ENCODE results near the gene SYNPR.

Gene SYNPR

GRCh38 chr3:63441262-63441661 lies 163.2 kb downstream of the SYNPR start:
- no peaks in the 10 kb centered on the region for H3K36me3 ChIP-seq (ENCODE audit: insufficient read depth, low read length)
- no peak overlapping the region for H3K27ac ChIP-seq (ENCODE audit: low read depth, low read length)
- H3K27me3 ChIP-seq (ENCODE audit: control insufficient read depth in 1 of 2, insufficient read depth in 2 of 2, low read length in 2 of 2): no peaks in the 10 kb centered on the region
- H3K9me3 ChIP-seq (ENCODE audit: low read length): no peaks in the 10 kb centered on the region
- no peak overlapping the region for H3K9ac ChIP-seq (ENCODE audit: low read length)
- no peak overlapping the region for H3K4me3 ChIP-seq (ENCODE audit: low read depth in 1 of 2, low read length in 2 of 2)
- no peaks in the 10 kb centered on the region for H3K4me1 ChIP-seq (ENCODE audit: insufficient read depth, low read length)

- H3K9ac ChIP-seq (ENCODE audit: low read length): no peak overlapping the region
- H3K36me3 ChIP-seq (ENCODE audit: insufficient read depth, low read length): no peaks in the 10 kb centered on the region
- no peaks in the 10 kb centered on the region for H3K27me3 ChIP-seq (ENCODE audit: control insufficient read depth in 1 of 2, insufficient read depth in 2 of 2, low read length in 2 of 2)
- no peak overlapping the region for H3K27ac ChIP-seq (ENCODE audit: low read depth, low read length)
- H3K4me3 ChIP-seq (ENCODE audit: low read depth in 1 of 2, low read length in 2 of 2): no peak overlapping the region
- no peaks in the 10 kb centered on the region for H3K4me1 ChIP-seq (ENCODE audit: insufficient read depth, low read length)
- H3K9me3 ChIP-seq (ENCODE audit: low read length): no peaks in the 10 kb centered on the region
These were observed 164.8 kb downstream of the SYNPR start for GRCh38 chr3:63442918-63443317.

DNA sequence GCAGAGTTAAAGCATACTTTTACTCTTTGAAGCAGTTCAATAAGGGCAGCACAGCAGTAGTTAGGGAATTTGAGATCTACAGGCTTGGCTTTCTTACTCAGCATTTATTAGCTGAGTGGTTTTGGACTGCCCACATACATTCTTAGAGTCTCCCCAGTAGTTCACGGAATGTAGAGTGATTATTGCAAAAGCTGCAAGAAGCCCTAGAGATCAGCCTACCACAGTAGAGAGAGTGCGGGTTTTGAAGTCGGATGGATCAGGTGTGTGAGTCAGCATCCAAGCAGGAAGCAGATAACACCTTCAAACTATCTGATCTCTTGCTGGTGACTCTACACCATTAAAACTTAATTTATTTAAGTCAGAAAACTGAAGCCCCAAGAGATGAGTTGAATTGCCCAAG lies 171.9 kb downstream of the SYNPR start:
- Histone ChIP-seq H3K36me3 (ENCODE audit: insufficient read depth, low read length) (no peaks in the 10 kb centered on the region), H3K9ac (ENCODE audit: low read length) (no peak overlapping the region), H3K4me1 (ENCODE audit: insufficient read depth, low read length) (no peaks in the 10 kb centered on the region), H3K4me3 (ENCODE audit: low read depth in 1 of 2, low read length in 2 of 2) (no peak overlapping the region), H3K27ac (ENCODE audit: low read depth, low read length) (no peak overlapping the region), H3K9me3 (ENCODE audit: low read length) (no peaks in the 10 kb centered on the region), H3K27me3 (ENCODE audit: control insufficient read depth in 1 of 2, insufficient read depth in 2 of 2, low read length in 2 of 2) (no peaks in the 10 kb centered on the region)

- Histone ChIP-seq H3K9ac (ENCODE audit: low read length) (no peak overlapping the region), H3K27ac (ENCODE audit: low read depth, low read length) (no peak overlapping the region), H3K4me3 (ENCODE audit: low read depth in 1 of 2, low read length in 2 of 2) (no peak overlapping the region), H3K4me1 (ENCODE audit: insufficient read depth, low read length) (no peaks in the 10 kb centered on the region), H3K9me3 (ENCODE audit: low read length) (no peaks in the 10 kb centered on the region), H3K36me3 (ENCODE audit: insufficient read depth, low read length) (no peaks in the 10 kb centered on the region), H3K27me3 (ENCODE audit: control insufficient read depth in 1 of 2, insufficient read depth in 2 of 2, low read length in 2 of 2) (no peaks in the 10 kb centered on the region)
These were observed 172.7 kb downstream of the SYNPR start for GRCh38 chr3:63450634-63451363.

GRCh38 chr3:63456901-63457300 lies 178.8 kb downstream of the SYNPR start:
- Histone ChIP-seq H3K9me3 (ENCODE audit: low read length) (no peaks in the 10 kb centered on the region), H3K36me3 (ENCODE audit: insufficient read depth, low read length) (no peaks in the 10 kb centered on the region), H3K9ac (ENCODE audit: low read length) (no peak overlapping the region), H3K4me3 (ENCODE audit: low read depth in 1 of 2, low read length in 2 of 2) (no peak overlapping the region), H3K27ac (ENCODE audit: low read depth, low read length) (no peak overlapping the region), H3K27me3 (ENCODE audit: control insufficient read depth in 1 of 2, insufficient read depth in 2 of 2, low read length in 2 of 2) (no peaks in the 10 kb centered on the region), H3K4me1 (ENCODE audit: insufficient read depth, low read length) (no peaks in the 10 kb centered on the region)

- Histone ChIP-seq H3K36me3 (ENCODE audit: insufficient read depth, low read length) (no peaks in the 10 kb centered on the region), H3K27ac (ENCODE audit: low read depth, low read length) (no peak overlapping the region), H3K9ac (ENCODE audit: low read length) (no peak overlapping the region), H3K9me3 (ENCODE audit: low read length) (no peaks in the 10 kb centered on the region), H3K4me3 (ENCODE audit: low read depth in 1 of 2, low read length in 2 of 2) (no peak overlapping the region), H3K4me1 (ENCODE audit: insufficient read depth, low read length) (no peaks in the 10 kb centered on the region), H3K27me3 (ENCODE audit: control insufficient read depth in 1 of 2, insufficient read depth in 2 of 2, low read length in 2 of 2) (no peaks in the 10 kb centered on the region)
These were observed 180.3 kb downstream of the SYNPR start for GRCh38 chr3:63458405-63458804.

DNA sequence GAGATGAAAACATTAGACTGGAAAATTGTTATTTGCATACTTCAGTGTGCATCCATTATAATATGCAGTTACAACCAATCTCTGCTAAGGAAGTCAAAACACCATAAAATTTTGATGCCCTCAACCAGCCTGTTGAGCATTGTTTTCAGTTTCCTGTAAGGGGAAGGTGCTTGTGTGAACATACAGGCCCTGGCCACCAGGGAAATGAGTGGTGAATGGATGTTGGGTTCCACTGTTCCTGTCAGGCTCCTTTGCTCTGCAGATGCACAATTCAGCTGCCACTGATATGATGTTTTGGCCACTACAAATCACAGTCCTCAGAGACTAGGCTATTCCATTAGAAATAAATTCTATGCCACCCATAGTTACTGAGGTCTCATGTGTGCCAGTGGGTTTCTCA lies 184.6 kb downstream of the SYNPR start:
- H3K4me3 ChIP-seq (ENCODE audit: low read depth in 1 of 2, low read length in 2 of 2): no peak overlapping the region

GRCh38 chr3:63467392-63467791 lies 189.3 kb downstream of the SYNPR start:
- Histone ChIP-seq H3K4me3 (ENCODE audit: low read depth in 1 of 2, low read length in 2 of 2) (no peak overlapping the region), H3K27me3 (ENCODE audit: control insufficient read depth in 1 of 2, insufficient read depth in 2 of 2, low read length in 2 of 2) (no peaks in the 10 kb centered on the region), H3K27ac (ENCODE audit: low read depth, low read length) (no peak overlapping the region), H3K36me3 (ENCODE audit: insufficient read depth, low read length) (no peaks in the 10 kb centered on the region), H3K9ac (ENCODE audit: low read length) (no peak overlapping the region), H3K4me1 (ENCODE audit: insufficient read depth, low read length) (no peaks in the 10 kb centered on the region), H3K9me3 (ENCODE audit: low read length) (no peaks in the 10 kb centered on the region)

More for the DNA sequence above, 184.6 kb downstream of the SYNPR start:
- Histone ChIP-seq H3K36me3 (ENCODE audit: insufficient read depth, low read length) (no peaks in the 10 kb centered on the region), H3K9me3 (ENCODE audit: low read length) (no peaks in the 10 kb centered on the region), H3K9ac (ENCODE audit: low read length) (no peak overlapping the region), H3K27ac (ENCODE audit: low read depth, low read length) (no peak overlapping the region), H3K4me1 (ENCODE audit: insufficient read depth, low read length) (no peaks in the 10 kb centered on the region), H3K27me3 (ENCODE audit: control insufficient read depth in 1 of 2, insufficient read depth in 2 of 2, low read length in 2 of 2) (no peaks in the 10 kb centered on the region)

DNA sequence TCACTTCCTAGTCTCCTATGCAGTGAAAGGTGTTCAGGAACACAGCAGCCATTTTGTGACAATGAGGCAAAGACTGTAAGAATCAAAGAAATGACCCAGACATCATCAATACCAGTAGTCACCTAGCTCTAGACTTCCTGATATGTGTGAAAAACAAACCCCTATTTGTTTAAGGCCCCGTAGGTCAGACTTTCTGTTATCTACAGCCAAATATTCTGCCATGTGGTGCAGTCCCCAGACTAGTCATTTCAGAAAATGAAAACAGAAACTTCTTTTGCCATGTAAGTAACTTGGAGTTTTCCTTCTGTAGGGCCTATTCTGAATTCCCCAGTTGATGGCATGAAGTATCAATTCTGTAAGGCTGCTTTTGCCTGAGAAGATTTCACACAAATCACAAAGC lies 192.6 kb downstream of the SYNPR start:
- H3K27ac ChIP-seq (ENCODE audit: low read depth, low read length): no peak overlapping the region
- H3K4me1 ChIP-seq (ENCODE audit: insufficient read depth, low read length): no peaks in the 10 kb centered on the region
- H3K4me3 ChIP-seq (ENCODE audit: low read depth in 1 of 2, low read length in 2 of 2): no peak overlapping the region
- H3K9ac ChIP-seq (ENCODE audit: low read length): no peak overlapping the region
- H3K36me3 ChIP-seq (ENCODE audit: insufficient read depth, low read length): no peaks in the 10 kb centered on the region
- H3K27me3 ChIP-seq (ENCODE audit: control insufficient read depth in 1 of 2, insufficient read depth in 2 of 2, low read length in 2 of 2): no peaks in the 10 kb centered on the region
- no peaks in the 10 kb centered on the region for H3K9me3 ChIP-seq (ENCODE audit: low read length)

DNA sequence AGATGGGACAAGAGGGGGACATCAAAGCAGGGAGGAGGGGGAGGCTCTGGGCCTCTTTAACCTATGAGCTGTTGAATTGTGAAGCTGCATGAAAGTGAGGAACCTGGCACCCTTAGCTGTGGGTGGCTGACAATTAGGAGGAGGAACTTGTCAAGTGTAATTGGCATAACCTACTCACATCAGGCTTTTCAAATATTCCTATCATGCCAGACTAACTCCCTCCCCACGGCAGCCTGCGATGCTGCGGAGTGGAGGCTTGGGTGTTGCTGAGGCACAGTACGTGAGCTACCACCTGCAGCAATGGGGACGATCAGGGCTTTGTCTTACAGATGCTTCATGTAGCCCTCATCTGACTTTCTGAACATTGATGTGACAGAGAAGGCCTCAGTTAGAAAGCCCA lies 193.7 kb downstream of the SYNPR start:
- H3K4me3 ChIP-seq (ENCODE audit: low read depth in 1 of 2, low read length in 2 of 2): no peak overlapping the region
- H3K9ac ChIP-seq (ENCODE audit: low read length): no peak overlapping the region
- no peaks in the 10 kb centered on the region for H3K4me1 ChIP-seq (ENCODE audit: insufficient read depth, low read length)
- H3K36me3 ChIP-seq (ENCODE audit: insufficient read depth, low read length): no peaks in the 10 kb centered on the region
- H3K9me3 ChIP-seq (ENCODE audit: low read length): no peaks in the 10 kb centered on the region
- no peak overlapping the region for H3K27ac ChIP-seq (ENCODE audit: low read depth, low read length)
- H3K27me3 ChIP-seq (ENCODE audit: control insufficient read depth in 1 of 2, insufficient read depth in 2 of 2, low read length in 2 of 2): no peaks in the 10 kb centered on the region

DNA sequence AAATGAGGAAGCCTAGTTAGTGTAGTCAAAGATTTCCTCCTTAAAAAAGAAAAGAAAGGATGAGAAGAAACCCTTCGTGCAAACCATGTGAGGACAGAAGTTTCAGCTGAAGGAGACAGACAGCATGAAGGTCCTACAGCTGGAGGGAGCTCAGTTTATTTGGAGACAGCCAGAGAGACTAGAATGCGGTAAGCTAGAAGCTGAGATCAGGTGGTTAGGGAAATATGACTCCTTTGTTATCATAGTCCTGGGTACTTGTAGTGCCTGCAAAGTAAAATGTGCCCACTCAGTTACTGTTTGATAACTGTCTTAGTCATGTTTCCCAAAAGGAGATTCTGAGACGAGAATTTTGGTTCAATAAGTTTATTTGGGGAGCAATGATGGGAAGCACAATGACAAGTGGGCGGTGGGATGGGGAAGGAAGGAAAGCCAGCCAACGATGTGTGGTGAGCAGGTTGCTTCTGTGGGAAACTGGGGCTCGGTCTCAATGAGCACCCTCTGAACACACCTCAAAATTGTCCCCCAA lies 195.6 kb downstream of the SYNPR start:
- Histone ChIP-seq H3K4me1 (ENCODE audit: insufficient read depth, low read length) (no peaks in the 10 kb centered on the region), H3K4me3 (ENCODE audit: low read depth in 1 of 2, low read length in 2 of 2) (no peak overlapping the region), H3K27me3 (ENCODE audit: control insufficient read depth in 1 of 2, insufficient read depth in 2 of 2, low read length in 2 of 2) (no peaks in the 10 kb centered on the region), H3K27ac (ENCODE audit: low read depth, low read length) (no peak overlapping the region), H3K9me3 (ENCODE audit: low read length) (no peaks in the 10 kb centered on the region), H3K9ac (ENCODE audit: low read length) (no peak overlapping the region), H3K36me3 (ENCODE audit: insufficient read depth, low read length) (no peaks in the 10 kb centered on the region)

Data from muscle layer of colon (tissue), 2 donors.